Measurements from ENCODE around the gene ATXN1. TPM values are rescaled to one million over a fixed set of nuclear protein-coding genes. Genes with fewer than 3 reads are reported as not detected.

ATXN1 gene
- total and polyA plus RNA-seq, 2 of the 8 experiments (the other 6 are each of a cell fraction or from before 2014, with no cell fraction given): 1.6 to 4.0 TPM

GRCh38 chr6:16367571-16367970 is 393.7 kb downstream of the ATXN1 start:
- no peak overlapping the region for H2AK5ac ChIP-seq (ENCODE audit: low read depth, low read length)
- H4K8ac ChIP-seq (ENCODE audit: extremely low read depth, insufficient read depth, low read length): no peak overlapping the region
- no peak overlapping the region for H3K4ac ChIP-seq (replicated peaks; ENCODE audit: insufficient read length, low read depth, low read length)
- H3K79me2 ChIP-seq (ENCODE audit: control insufficient read depth in 1 of 2, insufficient read depth in 2 of 2, low read length in 2 of 2): no peaks in the 10 kb centered on the region
- H2BK20ac ChIP-seq (ENCODE audit: low read length): no peak overlapping the region
- WGBS, 2 experiments (ENCODE audit: extremely low coverage in 1 of 2, insufficient coverage in 1 of 2, insufficient read length in 1 of 2, insufficient replicate concordance in 2 of 2, low coverage in 1 of 2, low lambda C conversion rate in 2 of 2, missing lambda C conversion rate in 1 of 2): 85% methylated on average over 3 of the region's 3 CpGs; no CpG with 5 or more reads in 1 of the 2 experiments
- no peak overlapping the region for H2BK120ac ChIP-seq (replicated peaks; ENCODE audit: low read depth, low read length)
- no peak overlapping the region for H3K4me2 ChIP-seq (ENCODE audit: insufficient read depth in 1 of 2, low read depth in 2 of 2, low read length in 2 of 2)
- H3K23me2 ChIP-seq (ENCODE audit: low read depth, low read length): no peaks in the 10 kb centered on the region
- ChIA-PET POLR2A (ENCODE audit: partially characterized antibody) (no interaction called here), CTCF (ENCODE audit: partially characterized antibody) (interaction anchor here (1.0 to 1.9 kb wide), 3 partner anchors 10 to 49 kb away, joined by 4 to 6 read pairs (median 5); no protein-coding TSS in a partner anchor)
- DNase-seq (ENCODE audit: low read depth in 1 of 2, low spot score in 2 of 2) (no peak), FAIRE-seq (no peak)
- no peak overlapping the region for H4K5ac ChIP-seq (ENCODE audit: insufficient read length, low read depth, low read length)
- no peak overlapping the region for H3K9ac ChIP-seq (replicated peaks in 1 of 4; ENCODE audit: extremely low read depth in 1 of 4, low read depth in 3 of 4, low read length in 3 of 4)
- no peak overlapping the region for H2BK15ac ChIP-seq (ENCODE audit: low read length)
- no peaks in the 10 kb centered on the region for H3K79me1 ChIP-seq (ENCODE audit: low read depth, low read length)
- H3K27me3 ChIP-seq (replicated peaks in 1 of 4; ENCODE audit: control insufficient read depth in 3 of 4, extremely low read depth in 1 of 4, insufficient read depth in 3 of 4, low read length in 3 of 4): no peaks in the 10 kb centered on the region
- no peak overlapping the region for H3K27ac ChIP-seq (ENCODE audit: low read depth, low read length)
- H3K18ac ChIP-seq (ENCODE audit: extremely low read depth, low read length): no peak overlapping the region
- H4K91ac ChIP-seq (replicated peaks; ENCODE audit: insufficient read length, low read length): no peak overlapping the region
- H4K20me1 ChIP-seq (replicated peaks in 1 of 2; ENCODE audit: control insufficient read depth in 1 of 2, insufficient read depth in 2 of 2, low read length in 2 of 2): no peaks in the 10 kb centered on the region
- no peak overlapping the region for H2AFZ ChIP-seq (ENCODE audit: low read length)
- H3K9me3 ChIP-seq (ENCODE audit: insufficient read depth in 2 of 2, low read depth in 1 of 2, low read length in 1 of 2): no peaks in the 10 kb centered on the region
- no peak overlapping the region for H3K23ac ChIP-seq (ENCODE audit: insufficient read length)
- H3K4me3 ChIP-seq (ENCODE audit: extremely low read depth in 1 of 4, insufficient read depth in 2 of 4, low read depth in 3 of 4, low read length in 4 of 4): no peak overlapping the region
- H2BK12ac ChIP-seq (ENCODE audit: low read depth, low read length): no peak overlapping the region
- no peak overlapping the region for H3K56ac ChIP-seq (replicated peaks; ENCODE audit: insufficient read length, low read depth, low read length)
- no peaks in the 10 kb centered on the region for H3K36me3 ChIP-seq (ENCODE audit: control insufficient read depth in 2 of 4, insufficient read depth in 4 of 4, low read length in 3 of 4)
- no peak overlapping the region for H2BK5ac ChIP-seq (ENCODE audit: low read depth, low read length)
- no peak overlapping the region for H3K14ac ChIP-seq (ENCODE audit: insufficient read length)
- H3K4me1 ChIP-seq (replicated peaks in 1 of 4; ENCODE audit: control insufficient read depth in 3 of 4, insufficient read depth in 4 of 4, low read length in 3 of 4): no peaks in the 10 kb centered on the region
- TF ChIP-seq SP1 (IDR thresholded peaks at IDR 0.05; ENCODE audit: low read depth, low read length): no peak
